HG02973 (cell line): Measurements from ENCODE around the gene ATP8B4.

Source experiments
- ATAC-seq: cut with Tn5 transposase; IDR thresholded peaks from one replicate; pipeline ENCODE4 v1.9.1; 2021; ENCODE audit warnings: moderate library complexity; ENCODE audit not compliant: unreplicated experiment

The ATP8B4 gene

GRCh38 chr15:49900903-49901235 is 218.2 kb downstream of the ATP8B4 start:
- no peak for ATAC-seq

GRCh38 chr15:49900006-49900902 is 218.8 kb downstream of the ATP8B4 start:
- ATAC-seq = no peak

- ATAC-seq = no peak
These were observed 220.3 kb downstream of the ATP8B4 start for GRCh38 chr15:49898575-49899283.

- ATAC-seq = no peak
These were observed 220.9 kb downstream of the ATP8B4 start for GRCh38 chr15:49898097-49898496.

GRCh38 chr15:49895347-49896223 is 223.4 kb downstream of the ATP8B4 start:
- ATAC-seq = no peak

- ATAC-seq = no peak
These were observed 228.3 kb downstream of the ATP8B4 start for GRCh38 chr15:49890689-49891088.

- no peak for ATAC-seq
These were observed 229.5 kb downstream of the ATP8B4 start for GRCh38 chr15:49889536-49889935.

GRCh38 chr15:49888734-49889133 is 230.3 kb downstream of the ATP8B4 start:
- ATAC-seq = no peak

GRCh38 chr15:49888323-49888693 is 230.7 kb downstream of the ATP8B4 start:
- ATAC-seq = no peak

GRCh38 chr15:49887659-49888322 is 231.2 kb downstream of the ATP8B4 start:
- ATAC-seq = no peak

- no peak for ATAC-seq
These were observed 235.9 kb downstream of the ATP8B4 start for GRCh38 chr15:49883121-49883520.

GRCh38 chr15:49881866-49882265 is 237.2 kb downstream of the ATP8B4 start:
- no peak for ATAC-seq

GRCh38 chr15:49881433-49881832 is 237.6 kb downstream of the ATP8B4 start:
- no peak for ATAC-seq

- ATAC-seq = no peak
These were observed 241.0 kb downstream of the ATP8B4 start for GRCh38 chr15:49877873-49878521.

GRCh38 chr15:49877117-49877872 is 241.7 kb downstream of the ATP8B4 start:
- ATAC-seq = no peak

- no peak for ATAC-seq
These were observed 242.5 kb downstream of the ATP8B4 start for GRCh38 chr15:49876401-49877038.

GRCh38 chr15:49875392-49875791 is 243.6 kb downstream of the ATP8B4 start:
- peak; percentile 57 for ATAC-seq

GRCh38 chr15:49870472-49870871 is 248.6 kb downstream of the ATP8B4 start:
- no peak for ATAC-seq

GRCh38 chr15:49868348-49868747 is 250.7 kb downstream of the ATP8B4 start:
- no peak for ATAC-seq
